Testis (tissue), 3 donors: ENCODE data around the gene ATP5PD. TPM values are rescaled to one million over a fixed set of nuclear protein-coding genes. Genes with fewer than 3 reads are reported as not detected.

ENCODE experiments used
- DNase-seq: peaks from one replicate; pipeline ENCODE4 v3.0.0-alpha.2; 2019
- H3K27ac ChIP-seq, 2 donors: fragments of 200-600 bp; sonication (generic); one replicate each; pipeline ENCODE4 v1.5.1; 2019
- H3K27me3 ChIP-seq: fragments of 200-600 bp; sonication (generic); one replicate; pipeline ENCODE4 v1.5.1; 2019
- H3K36me3 ChIP-seq: fragments of 200-600 bp; sonication (generic); one replicate; pipeline ENCODE4 v1.5.1; 2017; ENCODE audit warnings: low read depth; ENCODE audit errors: missing control alignments
- H3K4me1 ChIP-seq: fragments of 200-600 bp; sonication (generic); one replicate; pipeline ENCODE4 v1.5.1; 2019
- H3K4me3 ChIP-seq, 2 donors: fragments of 200-600 bp; sonication (generic); one replicate each; pipeline ENCODE4 v1.5.1; 2017 to 2019
- H3K9me3 ChIP-seq: fragments of 200-600 bp; sonication (generic); one replicate; pipeline ENCODE4 v1.5.1; 2017
- CTCF ChIP-seq, 3 experiments: fragments of 450-650 bp in 2 of 3; fragments of 200-600 bp in 1 of 3; sonication (generic) in 1 of 3; IDR thresholded peaks; one replicate each; pipeline ENCODE4 v1.5.1; 2016 to 2019; ENCODE audit warnings: antibody characterized with exemption in 3 of 3, mild to moderate bottlenecking in 2 of 3, moderate library complexity in 1 of 3
- POLR2A ChIP-seq: fragments of 450-650 bp; IDR thresholded peaks from one replicate; pipeline ENCODE4 v1.6.1; 2017; ENCODE audit warnings: antibody characterized with exemption, mild to moderate bottlenecking, moderate library complexity
- WGBS, 2 donors: methylation state at CpG; one replicate each; pipeline ENCODE4 v1.1.5; 2018; 5-methylcytosine and 5-hydroxymethylcytosine counted together
- intact Hi-C: fragments of 100-400 bp; cut with DNase I; formaldehyde crosslinking; loops from one replicate; pipeline ENCODE4 v1.15.1; 2023; ENCODE audit warnings: low total_unique reads
- polyA plus RNA-seq: library from polyadenylated mRNA; stranded (reverse); fragments of 350-450 nt; fragmentation: Illumina TruSeq; extraction: RNeasy Lipid Tissue Mini Kit (QIAGEN cat#74804); gene quantifications from one replicate; pipeline ENCODE4 v1.2.3, GENCODE V29; 2014; ENCODE audit warnings: low read depth, low replicate concordance; ENCODE audit not compliant: insufficient read depth
- total RNA-seq, 2 donors: library from RNA; depleted of rRNA; stranded (reverse); fragments of >200 nt; gene quantifications; one replicate each; pipeline ENCODE4 v1.2.3, GENCODE V29; 2016

Gene ATP5PD
- total and polyA plus RNA-seq, 3 donors from 2014 or later, result 126 to 190 (median 148) TPM

GRCh38 chr17:75061055-75061438 lies 14.3 kb upstream of the ATP5PD start:
- intact Hi-C loops, result no loop called here
- Histone ChIP-seq H3K4me3 (no peak overlapping the region), H3K4me1 (peaks cover 12% of the 10 kb centered on the region), H3K9me3 (no peaks in the 10 kb centered on the region), H3K27ac (no peak overlapping the region), H3K27me3 (no peaks in the 10 kb centered on the region), H3K36me3 (no peaks in the 10 kb centered on the region)
- WGBS, 2 donors, result 93 to 94% methylated on average over 10 of the region's 10 CpGs
- TF ChIP-seq CTCF (IDR thresholded peaks at IDR 0.05), result no peak
- TF ChIP-seq POLR2A, result no peak
- DNase-seq, result no peak

GRCh38 chr17:75060434-75061054 lies 13.8 kb upstream of the ATP5PD start:
- H3K27me3 ChIP-seq, result no peaks in the 10 kb centered on the region
- no peaks in the 10 kb centered on the region for H3K36me3 ChIP-seq
- intact Hi-C loops, result no loop called here
- H3K27ac ChIP-seq, result no peak overlapping the region
- peaks cover 12% of the 10 kb centered on the region for H3K4me1 ChIP-seq
- 92 to 93% methylated on average over 26 of the region's 26 CpGs for WGBS, 2 donors
- H3K4me3 ChIP-seq, result no peak overlapping the region
- no peaks in the 10 kb centered on the region for H3K9me3 ChIP-seq
- no peak for DNase-seq
- TF ChIP-seq POLR2A (no peak), CTCF (IDR thresholded peaks at IDR 0.05) (no peak)

GRCh38 chr17:75059369-75060345 lies 12.9 kb upstream of the ATP5PD start:
- TF ChIP-seq CTCF (IDR thresholded peaks at IDR 0.05), result peak in 1 of 3 experiments; percentile 27
- TF ChIP-seq POLR2A, result no peak
- WGBS, 2 donors, result 54 to 55% methylated on average over 22 to 25 of the region's 25 CpGs
- intact Hi-C loops, result no loop called here
- Histone ChIP-seq H3K4me1 (peaks cover 12% of the 10 kb centered on the region), H3K9me3 (no peaks in the 10 kb centered on the region), H3K4me3 (no peak overlapping the region), H3K27me3 (no peaks in the 10 kb centered on the region), H3K36me3 (no peaks in the 10 kb centered on the region), H3K27ac (peak overlapping the region in 1 of 2 donors; percentile 72)
- DNase-seq, result peak; percentile 53

GRCh38 chr17:75051941-75052340 lies 5.2 kb upstream of the ATP5PD start:
- Histone ChIP-seq H3K9me3 (no peaks in the 10 kb centered on the region), H3K36me3 (no peaks in the 10 kb centered on the region)
- intact Hi-C loops, result no loop called here

More at GRCh38 chr17:75051941-75052340, 5.2 kb upstream of the ATP5PD start:
- 66 to 80% methylated on average over 2 of the region's 2 CpGs for WGBS, 2 donors
- peaks cover 13% of the 10 kb centered on the region for H3K4me1 ChIP-seq
- no peak overlapping the region for H3K4me3 ChIP-seq
- no peak overlapping the region for H3K27ac ChIP-seq
- TF ChIP-seq CTCF (IDR thresholded peaks at IDR 0.05) (no peak), POLR2A (no peak)
- no peak for DNase-seq
- H3K27me3 ChIP-seq, result no peaks in the 10 kb centered on the region
